GM12801 (cell line): Measurements from ENCODE around the gene MAP3K19.

ENCODE experiments used
- TF ChIP-seq, protein P1 (sequence below): IDR thresholded peaks from one replicate; pipeline ENCODE4 v1.5.1; 2011; ENCODE audit warnings: control low read depth; ENCODE audit not compliant: insufficient read length; ENCODE audit errors: extremely low read depth

The MAP3K19 gene, protein sequence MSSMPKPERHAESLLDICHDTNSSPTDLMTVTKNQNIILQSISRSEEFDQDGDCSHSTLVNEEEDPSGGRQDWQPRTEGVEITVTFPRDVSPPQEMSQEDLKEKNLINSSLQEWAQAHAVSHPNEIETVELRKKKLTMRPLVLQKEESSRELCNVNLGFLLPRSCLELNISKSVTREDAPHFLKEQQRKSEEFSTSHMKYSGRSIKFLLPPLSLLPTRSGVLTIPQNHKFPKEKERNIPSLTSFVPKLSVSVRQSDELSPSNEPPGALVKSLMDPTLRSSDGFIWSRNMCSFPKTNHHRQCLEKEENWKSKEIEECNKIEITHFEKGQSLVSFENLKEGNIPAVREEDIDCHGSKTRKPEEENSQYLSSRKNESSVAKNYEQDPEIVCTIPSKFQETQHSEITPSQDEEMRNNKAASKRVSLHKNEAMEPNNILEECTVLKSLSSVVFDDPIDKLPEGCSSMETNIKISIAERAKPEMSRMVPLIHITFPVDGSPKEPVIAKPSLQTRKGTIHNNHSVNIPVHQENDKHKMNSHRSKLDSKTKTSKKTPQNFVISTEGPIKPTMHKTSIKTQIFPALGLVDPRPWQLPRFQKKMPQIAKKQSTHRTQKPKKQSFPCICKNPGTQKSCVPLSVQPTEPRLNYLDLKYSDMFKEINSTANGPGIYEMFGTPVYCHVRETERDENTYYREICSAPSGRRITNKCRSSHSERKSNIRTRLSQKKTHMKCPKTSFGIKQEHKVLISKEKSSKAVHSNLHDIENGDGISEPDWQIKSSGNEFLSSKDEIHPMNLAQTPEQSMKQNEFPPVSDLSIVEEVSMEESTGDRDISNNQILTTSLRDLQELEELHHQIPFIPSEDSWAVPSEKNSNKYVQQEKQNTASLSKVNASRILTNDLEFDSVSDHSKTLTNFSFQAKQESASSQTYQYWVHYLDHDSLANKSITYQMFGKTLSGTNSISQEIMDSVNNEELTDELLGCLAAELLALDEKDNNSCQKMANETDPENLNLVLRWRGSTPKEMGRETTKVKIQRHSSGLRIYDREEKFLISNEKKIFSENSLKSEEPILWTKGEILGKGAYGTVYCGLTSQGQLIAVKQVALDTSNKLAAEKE (N-terminal part only)

DNA sequence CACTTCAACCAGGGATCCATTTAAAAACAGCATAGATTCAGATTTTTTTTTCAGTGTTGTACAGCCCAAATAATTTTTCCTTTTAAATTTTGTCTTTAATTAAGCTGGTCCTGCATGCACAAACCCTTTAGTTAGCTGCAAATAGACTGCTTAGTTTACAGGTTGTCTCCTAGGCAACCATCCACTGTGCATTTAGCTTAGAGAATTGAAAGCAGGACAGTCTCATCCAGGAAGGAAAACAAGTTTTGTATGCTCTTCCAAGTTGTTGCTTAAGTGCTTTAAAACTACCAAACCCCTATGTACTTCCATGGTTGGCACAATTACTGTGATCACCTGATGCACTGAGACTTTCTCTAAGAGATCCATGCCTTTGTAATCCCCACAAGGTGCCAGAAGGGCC lies at the start of gene MAP3K19:
TSS of gene MAP3K19 (minus strand) at position 148 of the 400 bp plus-strand sequence. CDS start 22,800 bp downstream, outside the sequence.
- TF ChIP-seq, protein P1, sequence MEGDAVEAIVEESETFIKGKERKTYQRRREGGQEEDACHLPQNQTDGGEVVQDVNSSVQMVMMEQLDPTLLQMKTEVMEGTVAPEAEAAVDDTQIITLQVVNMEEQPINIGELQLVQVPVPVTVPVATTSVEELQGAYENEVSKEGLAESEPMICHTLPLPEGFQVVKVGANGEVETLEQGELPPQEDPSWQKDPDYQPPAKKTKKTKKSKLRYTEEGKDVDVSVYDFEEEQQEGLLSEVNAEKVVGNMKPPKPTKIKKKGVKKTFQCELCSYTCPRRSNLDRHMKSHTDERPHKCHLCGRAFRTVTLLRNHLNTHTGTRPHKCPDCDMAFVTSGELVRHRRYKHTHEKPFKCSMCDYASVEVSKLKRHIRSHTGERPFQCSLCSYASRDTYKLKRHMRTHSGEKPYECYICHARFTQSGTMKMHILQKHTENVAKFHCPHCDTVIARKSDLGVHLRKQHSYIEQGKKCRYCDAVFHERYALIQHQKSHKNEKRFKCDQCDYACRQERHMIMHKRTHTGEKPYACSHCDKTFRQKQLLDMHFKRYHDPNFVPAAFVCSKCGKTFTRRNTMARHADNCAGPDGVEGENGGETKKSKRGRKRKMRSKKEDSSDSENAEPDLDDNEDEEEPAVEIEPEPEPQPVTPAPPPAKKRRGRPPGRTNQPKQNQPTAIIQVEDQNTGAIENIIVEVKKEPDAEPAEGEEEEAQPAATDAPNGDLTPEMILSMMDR: no peak

DNA sequence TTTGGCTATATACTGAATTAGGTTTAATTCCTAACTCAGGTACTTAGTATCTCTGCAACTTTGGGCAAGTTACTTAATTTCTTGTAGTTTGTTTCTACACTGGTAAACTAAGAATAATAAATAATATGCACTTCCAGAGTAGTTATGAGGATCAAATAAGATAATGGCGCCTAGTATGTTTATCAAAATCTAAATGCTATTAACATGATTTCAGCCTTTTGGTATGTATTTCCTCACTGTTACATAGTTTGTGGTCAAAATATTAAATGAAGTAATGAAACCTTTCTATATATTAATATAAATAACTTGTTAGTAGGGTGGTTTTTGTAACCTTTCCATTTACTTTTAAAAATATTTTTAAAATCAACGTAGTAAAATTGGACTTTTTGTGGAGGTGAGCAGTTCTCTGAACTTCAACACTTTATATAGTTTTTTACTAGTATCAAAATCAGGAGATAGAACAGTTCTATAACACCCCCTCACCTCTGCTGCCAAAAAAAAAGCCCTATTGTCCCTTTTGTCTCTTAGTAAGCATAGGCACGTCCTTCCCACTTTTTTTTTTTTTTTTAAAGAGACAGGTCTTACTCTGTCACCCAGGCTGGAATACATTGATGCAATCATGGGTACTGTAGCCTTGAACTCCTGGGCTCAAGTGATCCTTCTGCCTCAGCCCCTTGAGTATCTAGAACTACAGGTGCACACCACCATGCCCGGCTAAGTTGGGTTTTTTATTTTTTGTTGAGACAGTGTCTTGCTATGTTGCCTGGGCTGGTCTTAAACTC lies 49.6 kb upstream of the MAP3K19 start:
- TF ChIP-seq, protein P1: no peak

DNA sequence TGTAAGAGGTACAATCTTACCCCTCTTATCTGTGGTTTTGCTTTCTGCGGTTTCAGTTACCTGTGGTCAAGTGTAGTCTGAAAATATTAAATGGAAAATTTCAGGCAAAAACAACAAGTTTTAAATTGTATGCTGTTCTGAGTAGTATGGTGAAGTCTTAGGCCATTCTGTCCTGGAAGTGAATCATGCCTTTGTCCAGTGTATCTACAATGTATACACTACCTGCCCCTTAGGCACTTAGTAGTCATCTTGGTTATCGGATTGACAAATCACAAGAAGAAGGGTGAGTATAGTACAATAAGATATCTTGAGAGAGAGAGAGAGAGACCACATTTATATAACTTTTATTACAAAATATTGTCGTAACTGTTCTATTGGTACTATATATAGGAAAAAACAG lies 48.3 kb upstream of the MAP3K19 start:
- TF ChIP-seq, protein P1: no peak

DNA sequence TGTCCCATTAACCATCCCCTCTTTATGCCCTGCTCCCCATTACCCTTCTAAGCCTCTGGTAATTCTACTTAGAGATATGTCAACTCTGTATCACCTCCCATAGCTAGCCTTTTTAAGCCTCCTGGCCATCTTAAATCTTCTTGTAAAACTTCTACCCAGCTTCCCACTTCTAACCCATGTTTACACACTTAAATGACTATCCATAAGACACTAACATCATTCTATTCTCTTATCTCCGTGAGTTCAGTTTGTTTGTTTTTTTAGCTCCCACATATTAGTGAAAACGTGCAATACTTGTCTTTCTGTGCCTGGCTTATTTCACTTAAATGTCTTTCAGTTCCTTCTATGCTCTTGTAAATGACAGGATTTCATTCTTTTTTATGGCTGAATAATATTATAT lies 47.3 kb upstream of the MAP3K19 start:
- TF ChIP-seq, protein P1: no peak

DNA sequence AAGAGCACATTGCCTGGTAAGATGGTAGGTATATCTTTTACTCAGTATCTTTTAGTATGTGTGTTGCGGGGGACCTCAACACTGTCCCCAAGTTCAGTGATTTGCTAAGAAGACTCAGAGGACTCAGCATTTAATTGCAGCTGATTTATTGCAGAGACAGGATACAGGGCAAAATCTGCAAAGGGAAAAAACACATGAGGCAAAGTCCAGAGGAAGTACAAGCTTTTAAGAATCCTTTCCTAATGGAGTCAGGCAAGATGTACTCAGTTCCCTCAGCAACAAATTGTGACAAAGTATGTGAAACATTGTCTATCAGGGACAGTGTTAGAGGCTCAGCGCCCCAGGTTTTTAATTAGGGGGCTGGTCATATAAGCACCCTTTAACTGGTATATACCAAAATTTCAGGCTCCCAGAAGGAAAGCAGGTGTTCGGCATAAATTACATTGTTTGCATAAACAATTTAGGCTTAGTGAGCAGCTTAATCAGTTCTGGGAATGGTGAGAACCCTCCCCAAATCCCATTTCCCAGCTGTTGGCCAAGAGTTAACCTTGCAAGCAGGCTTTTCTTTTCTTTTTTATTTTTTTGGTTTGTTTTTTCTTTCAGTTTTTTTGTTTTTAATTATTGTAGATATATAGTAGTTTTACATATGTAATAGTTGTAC lies 46.6 kb upstream of the MAP3K19 start:
- TF ChIP-seq, protein P1: no peak

DNA sequence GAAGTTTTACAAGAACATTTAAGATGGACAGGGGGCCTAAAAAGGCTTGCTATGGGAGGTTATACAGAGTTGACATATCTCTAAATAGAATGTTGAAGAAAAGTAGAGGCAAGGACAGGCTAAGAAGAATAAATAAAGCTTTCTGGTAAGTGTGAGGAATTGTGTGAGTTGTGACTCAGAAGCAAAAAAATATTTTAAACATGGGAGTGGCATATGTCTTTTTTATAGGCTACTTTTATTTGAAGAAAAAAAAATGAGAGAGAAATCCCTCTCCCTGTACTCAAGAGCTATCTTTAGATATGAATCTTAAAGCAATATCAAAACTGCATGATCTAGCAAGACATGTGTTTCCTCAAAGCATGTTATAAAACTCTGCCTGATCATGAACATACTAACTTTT lies 45.9 kb upstream of the MAP3K19 start:
- TF ChIP-seq, protein P1: no peak
